ENCODE data around the gene ZNF408.
"Not testable (repeated sequence)": the region's sequence is repeated elsewhere in the genome, so short reads cannot be mapped to it uniquely, and the experiment has no call there.

The ZNF408 gene

GRCh38 chr11:46697723-46698122 lies 3.1 kb upstream of the ZNF408 start:
- no peak for DNase-seq (ENCODE audit: low spot score)

- DNase-seq (ENCODE audit: low spot score) = no peak
Observed at GRCh38 chr11:46698597-46698996, 2.2 kb upstream of the ZNF408 start.

- DNase-seq (ENCODE audit: low spot score) = no peak
Observed at GRCh38 chr11:46701078-46701654, 335 bp downstream of the ZNF408 start.

- DNase-seq (ENCODE audit: low spot score) = no peak
Observed at GRCh38 chr11:46705070-46705688, 4.3 kb downstream of the ZNF408 start.

- no peak for DNase-seq (ENCODE audit: low spot score)
Observed at GRCh38 chr11:46706886-46707285, 6.1 kb downstream of the ZNF408 start.

GRCh38 chr11:46709351-46709750 lies 8.5 kb downstream of the ZNF408 start:
- DNase-seq (ENCODE audit: low spot score) = not testable (repeated sequence)

GRCh38 chr11:46710821-46711269 lies 10.0 kb downstream of the ZNF408 start:
- DNase-seq (ENCODE audit: low spot score) = no peak

- DNase-seq (ENCODE audit: low spot score) = no peak
Observed at GRCh38 chr11:46711303-46711702, 10.5 kb downstream of the ZNF408 start.

- no peak for DNase-seq (ENCODE audit: low spot score)
Observed at GRCh38 chr11:46712874-46713576, 12.2 kb downstream of the ZNF408 start.

GRCh38 chr11:46717825-46718154 lies 17.0 kb downstream of the ZNF408 start:
- not testable (repeated sequence) for DNase-seq (ENCODE audit: low spot score)

- DNase-seq (ENCODE audit: low spot score) = no peak
Observed at GRCh38 chr11:46718155-46719019, 17.6 kb downstream of the ZNF408 start.

- DNase-seq (ENCODE audit: low spot score) = no peak
Observed at GRCh38 chr11:46719048-46719542, 18.3 kb downstream of the ZNF408 start, which contains the start of gene F2. TSS of gene F2 (plus strand) at chr11:46719213. CDS start at chr11:46719236, 23 bp downstream.

GRCh38 chr11:46719543-46720218 lies 18.9 kb downstream of the ZNF408 start:
- DNase-seq (ENCODE audit: low spot score) = no peak

GRCh38 chr11:46721286-46721685 lies 20.5 kb downstream of the ZNF408 start:
- DNase-seq (ENCODE audit: low spot score) = no peak

- DNase-seq (ENCODE audit: low spot score) = no peak
Observed at GRCh38 chr11:46722566-46723358, 21.9 kb downstream of the ZNF408 start.

GRCh38 chr11:46723359-46723680 lies 22.5 kb downstream of the ZNF408 start:
- no peak for DNase-seq (ENCODE audit: low spot score)

GRCh38 chr11:46724088-46724487 lies 23.3 kb downstream of the ZNF408 start:
- no peak for DNase-seq (ENCODE audit: low spot score)

GRCh38 chr11:46725338-46726205 lies 24.7 kb downstream of the ZNF408 start:
- DNase-seq (ENCODE audit: low spot score) = no peak

GRCh38 chr11:46726206-46726862 lies 25.5 kb downstream of the ZNF408 start:
- DNase-seq (ENCODE audit: low spot score) = no peak

Measured in putamen (tissue), 1 donor.